Activated naive CD8-positive, alpha-beta T cell treated with anti-CD3 and anti-CD28 coated beads, Interleukin-2, amount 50 U/mL, for 24 hours (primary cell): ENCODE measurements around the gene NOS1.
"Not testable (repeated sequence)": the region's sequence is repeated elsewhere in the genome, so short reads cannot be mapped to it uniquely, and the experiment has no call there.

Source experiments
- ATAC-seq: fragments of 150-1000 bp; cut with Tn5 transposase; one replicate; pipeline ENCODE4 v1.10.0; 2021
- DNase-seq: peaks from one replicate; pipeline ENCODE4 v3.0.0; 2021
- H3K27ac Mint-ChIP-seq: one replicate; pipeline ENCODE4 v1.8.0; 2021; ENCODE audit warnings: mild to moderate bottlenecking, mixed read lengths
- H3K27me3 Mint-ChIP-seq: one replicate; pipeline ENCODE4 v1.8.0; 2021; ENCODE audit warnings: mixed read lengths
- H3K36me3 Mint-ChIP-seq: one replicate; pipeline ENCODE4 v1.8.0; 2021; ENCODE audit warnings: low read depth, mixed read lengths
- H3K4me1 Mint-ChIP-seq: one replicate; pipeline ENCODE4 v1.8.0; 2021; ENCODE audit warnings: mixed read lengths
- H3K4me3 Mint-ChIP-seq: one replicate; pipeline ENCODE4 v1.8.0; 2021; ENCODE audit warnings: mild to moderate bottlenecking, moderate library complexity, mixed read lengths
- H3K9me3 Mint-ChIP-seq: one replicate; pipeline ENCODE4 v1.8.0; 2021; ENCODE audit warnings: mixed read lengths

Gene NOS1

DNA sequence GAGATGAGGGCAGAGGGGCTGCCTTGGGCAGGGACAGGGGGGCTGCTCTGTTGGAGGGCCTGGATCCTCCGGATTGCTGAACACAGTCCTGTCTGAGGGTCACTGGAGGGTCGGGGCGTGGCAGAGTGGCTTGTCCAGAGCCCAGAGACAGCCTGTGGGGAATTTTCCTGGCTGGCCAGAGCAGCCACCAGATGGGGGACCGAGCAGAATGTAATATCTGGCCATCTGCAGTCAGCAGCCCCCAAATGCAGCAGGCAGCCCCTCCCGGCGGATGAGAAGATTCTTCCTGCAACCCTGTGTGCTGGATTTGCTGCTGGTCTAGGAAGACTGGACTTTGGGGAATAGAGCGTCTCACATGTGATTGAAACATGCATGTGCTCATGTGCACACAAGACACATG, 23.3 kb upstream of the NOS1 start:
- Mint-ChIP-seq H3K9me3 (no peaks in the 10 kb centered on the region), H3K36me3 (no peaks in the 10 kb centered on the region), H3K4me1 (no peaks in the 10 kb centered on the region), H3K27me3 (no peaks in the 10 kb centered on the region), H3K4me3 (no peak overlapping the region), H3K27ac (no peak overlapping the region)
- ATAC-seq (no peak), DNase-seq (no peak)

DNA sequence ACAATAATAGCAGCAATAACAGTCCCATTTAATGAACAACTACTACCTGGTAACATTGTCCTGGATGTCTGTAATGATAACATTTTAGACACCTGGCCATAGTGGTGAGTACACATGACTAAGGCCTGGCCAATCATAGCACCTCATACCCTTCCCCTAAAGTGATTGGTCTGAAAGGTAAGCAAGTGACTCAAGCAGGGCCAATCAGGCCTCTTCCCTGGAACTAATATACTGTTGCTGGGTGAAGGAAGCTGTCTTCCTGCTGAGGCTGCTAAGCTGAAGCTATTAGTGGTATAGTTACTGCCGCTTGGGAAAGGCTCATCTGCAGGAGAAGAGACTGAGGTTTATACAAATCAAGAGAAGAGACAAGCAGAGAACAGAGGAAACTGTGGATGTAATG, 18.7 kb upstream of the NOS1 start:
- ATAC-seq (no peak), DNase-seq (no peak)
- Mint-ChIP-seq H3K4me1 (no peaks in the 10 kb centered on the region), H3K27me3 (no peaks in the 10 kb centered on the region), H3K4me3 (no peak overlapping the region), H3K36me3 (no peaks in the 10 kb centered on the region), H3K9me3 (peaks cover 5% of the 10 kb centered on the region), H3K27ac (no peak overlapping the region)

DNA sequence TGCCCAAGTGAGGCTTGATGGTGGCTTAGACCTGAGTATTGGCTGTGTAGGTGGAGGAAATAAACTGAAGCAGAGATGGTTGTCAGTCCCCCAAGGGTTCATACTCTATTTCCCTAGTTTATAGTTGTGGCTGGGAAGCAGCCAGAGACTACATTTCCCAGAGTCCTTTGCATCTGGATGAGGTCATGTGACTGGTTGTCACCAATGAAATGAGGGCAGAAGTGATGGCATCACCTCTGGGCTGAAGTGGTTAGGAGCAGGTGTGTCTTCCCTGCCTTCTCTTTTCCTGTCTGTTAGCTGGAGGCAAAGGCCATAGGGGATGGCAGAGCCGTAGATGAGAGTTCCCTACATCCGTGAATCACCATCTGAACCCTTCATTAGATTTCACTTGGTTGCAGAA, 16.3 kb upstream of the NOS1 start:
- DNase-seq: no peak

DNA sequence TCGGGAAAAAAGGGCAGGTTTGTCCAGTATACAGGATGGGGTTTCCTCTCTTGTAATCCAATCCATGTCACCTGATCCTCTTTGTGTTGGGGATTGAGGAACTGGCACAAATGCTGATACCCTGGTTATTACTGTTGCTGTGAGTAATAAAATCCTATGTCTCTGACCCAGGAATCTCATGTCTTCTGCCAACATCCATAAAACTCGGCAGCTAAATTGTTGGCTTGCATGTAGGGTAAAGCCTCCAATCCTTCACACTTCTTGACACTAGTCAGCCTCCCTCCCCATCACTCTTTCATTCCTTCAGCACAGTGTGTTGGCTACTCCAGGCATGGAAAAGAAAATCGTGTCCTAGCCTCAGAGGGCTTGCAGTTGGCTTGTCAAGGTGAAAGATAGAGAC, 9.2 kb upstream of the NOS1 start:
- Mint-ChIP-seq H3K27me3 (peaks cover 4% of the 10 kb centered on the region), H3K4me1 (no peaks in the 10 kb centered on the region), H3K27ac (no peak overlapping the region), H3K9me3 (peaks cover 10% of the 10 kb centered on the region), H3K36me3 (no peaks in the 10 kb centered on the region), H3K4me3 (no peak overlapping the region)
- ATAC-seq: no peak
- DNase-seq: no peak

More for the DNA sequence above, 16.3 kb upstream of the NOS1 start:
- Mint-ChIP-seq H3K27me3 (no peaks in the 10 kb centered on the region), H3K4me3 (no peak overlapping the region), H3K36me3 (no peaks in the 10 kb centered on the region), H3K27ac (no peak overlapping the region), H3K4me1 (no peaks in the 10 kb centered on the region), H3K9me3 (peaks cover 7% of the 10 kb centered on the region)
- ATAC-seq: no peak

DNA sequence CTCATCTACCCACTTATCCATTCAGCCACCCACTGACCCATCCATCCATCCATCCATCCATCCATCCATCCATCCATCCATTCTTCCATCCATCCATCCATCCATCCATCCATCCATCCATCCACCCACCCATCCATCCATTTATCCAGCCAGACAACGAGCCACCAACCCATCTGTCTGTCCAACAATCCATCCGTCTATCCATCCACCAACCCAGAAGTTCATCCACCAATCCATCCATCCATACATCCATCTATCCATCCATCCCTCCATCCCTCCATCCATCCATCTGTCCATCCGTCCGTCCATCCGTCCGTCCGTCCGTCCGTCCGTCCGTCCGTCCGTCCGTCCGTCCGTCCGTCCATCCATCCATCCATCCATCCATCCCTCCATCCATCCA, 8.6 kb upstream of the NOS1 start:
- not testable (repeated sequence) for H3K36me3 Mint-ChIP-seq, H3K27ac Mint-ChIP-seq, H3K9me3 Mint-ChIP-seq, ATAC-seq, H3K4me3 Mint-ChIP-seq, H3K27me3 Mint-ChIP-seq, DNase-seq, H3K4me1 Mint-ChIP-seq

DNA sequence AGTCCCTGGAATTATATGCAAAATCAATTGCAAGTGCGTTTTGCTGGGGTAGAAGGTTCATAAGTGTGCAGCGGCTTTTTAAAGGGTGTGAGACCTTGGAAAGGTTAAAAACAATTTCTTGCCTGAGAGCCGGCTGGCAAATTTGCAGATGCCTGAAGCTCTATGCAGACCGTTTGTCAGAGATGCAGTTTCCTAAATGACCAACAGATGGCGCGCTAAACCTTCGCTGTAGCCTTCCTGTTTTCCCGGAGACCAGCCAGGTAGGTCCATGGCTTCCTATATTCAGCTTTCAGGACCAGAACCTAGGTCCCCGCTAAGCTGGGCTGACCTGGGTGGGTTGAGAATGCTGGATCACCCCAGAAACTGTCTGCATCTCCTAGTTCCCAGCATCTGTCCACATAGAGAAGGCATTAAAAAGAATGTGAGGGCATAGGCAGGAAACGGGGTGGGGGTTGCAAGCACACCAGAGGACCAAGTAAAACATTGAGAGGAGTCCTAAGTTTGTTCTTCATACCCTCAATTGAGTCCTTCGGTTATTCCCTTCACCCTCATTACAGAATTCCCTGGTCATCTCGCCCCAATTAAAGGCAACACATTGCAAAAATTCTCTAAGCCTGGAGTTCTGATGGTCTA, 5.7 kb upstream of the NOS1 start:
- Mint-ChIP-seq H3K4me3 (no peak overlapping the region), H3K9me3 (peaks cover 3% of the 10 kb centered on the region), H3K36me3 (no peaks in the 10 kb centered on the region), H3K27ac (no peak overlapping the region), H3K27me3 (peaks cover 29% of the 10 kb centered on the region), H3K4me1 (no peaks in the 10 kb centered on the region)
- DNase-seq (peak; percentile 66), ATAC-seq (no peak)

DNA sequence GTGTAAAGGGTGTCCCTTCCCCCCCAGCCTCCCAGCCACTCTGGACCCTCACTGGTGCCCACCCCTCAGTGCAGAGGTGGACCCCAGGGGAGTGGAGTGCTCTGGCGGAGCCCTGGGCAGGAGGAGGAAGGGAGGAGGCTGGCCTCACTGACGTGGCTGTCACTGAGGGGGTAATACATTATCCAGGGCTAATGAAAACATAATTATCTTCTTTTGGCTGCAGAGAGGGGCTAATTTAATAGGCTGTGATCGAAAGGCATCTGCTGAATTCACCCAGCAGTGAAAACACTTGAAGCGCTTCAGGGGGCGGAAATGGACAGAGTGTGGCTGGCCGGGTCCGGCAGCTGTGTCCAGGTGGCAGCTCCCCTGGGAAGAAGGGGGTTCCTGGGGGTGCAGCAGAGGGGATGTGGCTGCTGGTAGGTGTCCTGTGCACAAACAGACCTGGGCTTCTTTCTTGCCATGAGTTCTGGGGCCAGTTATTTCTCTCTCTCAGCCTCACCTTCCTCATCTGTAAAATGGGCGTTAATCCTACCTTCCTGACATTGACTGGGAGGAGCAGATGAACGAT, 3.7 kb upstream of the NOS1 start:
- Mint-ChIP-seq H3K4me3 (no peak overlapping the region), H3K9me3 (no peaks in the 10 kb centered on the region), H3K27me3 (peaks cover 38% of the 10 kb centered on the region), H3K27ac (no peak overlapping the region), H3K4me1 (no peaks in the 10 kb centered on the region), H3K36me3 (no peaks in the 10 kb centered on the region)
- ATAC-seq (no peak), DNase-seq (no peak)

DNA sequence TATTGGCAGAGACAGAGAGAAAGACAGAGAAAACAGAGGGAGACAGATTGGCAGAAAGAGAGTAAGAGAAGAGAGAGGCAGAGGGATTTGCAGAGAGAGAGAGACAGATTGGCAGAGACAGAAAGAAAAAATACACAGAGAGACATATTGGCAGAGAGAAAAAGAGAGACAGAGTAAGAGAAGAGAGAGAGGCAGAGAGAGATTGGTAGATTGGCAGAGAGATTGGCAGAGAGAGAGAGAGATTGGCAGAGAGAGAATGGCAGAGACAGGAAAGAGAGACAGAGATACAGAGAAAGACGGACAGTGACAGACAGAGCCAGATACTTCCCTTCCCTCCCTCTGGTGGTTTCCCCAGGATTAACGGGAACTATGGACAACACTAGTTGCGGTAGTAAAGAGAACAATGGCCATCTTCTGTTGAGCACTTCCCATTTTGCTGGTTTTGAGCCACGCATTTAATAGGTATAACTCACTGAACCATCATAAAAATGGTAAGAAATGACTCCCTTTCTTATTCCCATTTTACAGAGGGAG, 2.6 kb upstream of the NOS1 start:
- H3K9me3 Mint-ChIP-seq: no peaks in the 10 kb centered on the region
- H3K27me3 Mint-ChIP-seq: peaks cover 41% of the 10 kb centered on the region
- H3K4me1 Mint-ChIP-seq: no peaks in the 10 kb centered on the region
- no peak overlapping the region for H3K27ac Mint-ChIP-seq
- DNase-seq: no peak
- no peaks in the 10 kb centered on the region for H3K36me3 Mint-ChIP-seq
- no peak for ATAC-seq
- no peak overlapping the region for H3K4me3 Mint-ChIP-seq

DNA sequence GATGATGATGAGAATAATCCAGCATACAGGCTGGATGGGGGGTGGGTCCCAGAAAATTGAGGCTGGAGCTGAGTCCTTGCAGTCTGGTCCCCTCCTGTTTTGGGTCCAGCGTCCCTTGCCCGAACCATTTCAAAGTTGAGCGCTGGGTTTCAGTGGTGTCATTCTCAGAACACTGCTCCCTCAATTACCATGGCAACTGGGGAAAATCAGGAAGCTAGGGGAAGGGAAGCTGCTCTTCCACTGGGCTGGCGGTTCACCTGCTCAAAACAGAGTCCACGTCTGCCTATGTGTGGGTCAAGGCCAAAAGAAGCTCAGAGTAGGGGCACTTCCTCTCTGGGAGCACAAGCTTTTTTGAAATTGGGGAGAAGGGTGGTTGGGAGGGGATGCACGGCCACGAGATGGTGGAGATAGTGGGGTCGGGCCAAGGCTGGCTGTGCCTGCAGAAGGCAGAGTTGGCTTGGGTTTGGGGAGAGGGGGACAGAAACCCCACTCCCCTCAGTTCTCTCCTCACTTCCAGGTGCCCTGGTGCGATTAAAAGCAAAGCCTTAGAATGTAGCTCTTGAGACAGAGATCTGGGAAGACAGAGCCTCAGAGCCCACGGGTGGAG, 1.7 kb upstream of the NOS1 start:
- Mint-ChIP-seq H3K27ac (no peak overlapping the region), H3K36me3 (no peaks in the 10 kb centered on the region), H3K4me3 (no peak overlapping the region), H3K27me3 (peaks cover 44% of the 10 kb centered on the region), H3K9me3 (no peaks in the 10 kb centered on the region), H3K4me1 (no peaks in the 10 kb centered on the region)
- ATAC-seq (no peak), DNase-seq (no peak)

DNA sequence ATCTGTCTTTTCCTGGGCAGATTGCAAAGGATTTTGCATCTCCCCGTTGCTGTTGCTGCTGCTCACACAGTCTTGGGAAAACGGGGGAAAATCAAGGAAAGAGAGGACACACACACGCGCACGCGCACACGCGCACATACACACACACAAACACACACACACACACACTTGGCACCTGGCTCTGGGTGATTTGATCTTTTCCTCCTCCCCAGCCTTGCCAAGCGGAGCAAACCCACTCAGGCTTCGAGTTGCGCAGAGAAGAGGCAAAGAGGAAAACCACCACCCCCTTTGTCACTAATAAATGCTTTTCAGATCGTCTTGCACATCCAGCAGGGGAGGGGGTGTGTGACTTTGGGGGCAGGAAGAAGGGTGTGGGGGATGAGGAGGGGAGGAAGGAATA, 965 bp upstream of the NOS1 start:
- Mint-ChIP-seq H3K4me3 (no peak overlapping the region), H3K36me3 (no peaks in the 10 kb centered on the region), H3K4me1 (no peaks in the 10 kb centered on the region), H3K27me3 (peaks cover 48% of the 10 kb centered on the region), H3K9me3 (no peaks in the 10 kb centered on the region), H3K27ac (no peak overlapping the region)
- no peak for ATAC-seq
- no peak for DNase-seq

DNA sequence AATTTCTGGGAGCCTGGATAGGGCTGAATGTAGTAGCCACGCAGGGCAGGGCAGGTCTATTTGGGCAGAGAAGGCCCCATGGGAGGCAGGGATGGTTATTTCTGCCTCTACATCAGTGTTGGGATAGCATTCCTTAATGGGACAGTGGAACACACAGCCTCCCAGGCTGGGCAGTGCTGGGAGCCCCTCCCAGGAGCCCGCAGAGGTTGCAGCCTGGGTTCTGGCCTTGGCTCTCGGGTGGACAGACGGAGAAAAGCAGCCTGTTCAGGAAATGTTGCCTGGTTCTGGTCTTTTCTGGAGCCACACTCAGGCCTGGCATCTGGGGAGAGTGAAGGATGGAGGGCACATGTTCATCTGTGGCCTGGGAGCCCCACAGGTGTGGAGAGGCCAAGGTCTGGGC, 479 bp upstream of the NOS1 start:
- H3K4me1 Mint-ChIP-seq: no peaks in the 10 kb centered on the region
- H3K27ac Mint-ChIP-seq: no peak overlapping the region
- ATAC-seq (no peak), DNase-seq (no peak)
- no peaks in the 10 kb centered on the region for H3K9me3 Mint-ChIP-seq
- no peaks in the 10 kb centered on the region for H3K36me3 Mint-ChIP-seq
- no peak overlapping the region for H3K4me3 Mint-ChIP-seq
- H3K27me3 Mint-ChIP-seq: peaks cover 51% of the 10 kb centered on the region

DNA sequence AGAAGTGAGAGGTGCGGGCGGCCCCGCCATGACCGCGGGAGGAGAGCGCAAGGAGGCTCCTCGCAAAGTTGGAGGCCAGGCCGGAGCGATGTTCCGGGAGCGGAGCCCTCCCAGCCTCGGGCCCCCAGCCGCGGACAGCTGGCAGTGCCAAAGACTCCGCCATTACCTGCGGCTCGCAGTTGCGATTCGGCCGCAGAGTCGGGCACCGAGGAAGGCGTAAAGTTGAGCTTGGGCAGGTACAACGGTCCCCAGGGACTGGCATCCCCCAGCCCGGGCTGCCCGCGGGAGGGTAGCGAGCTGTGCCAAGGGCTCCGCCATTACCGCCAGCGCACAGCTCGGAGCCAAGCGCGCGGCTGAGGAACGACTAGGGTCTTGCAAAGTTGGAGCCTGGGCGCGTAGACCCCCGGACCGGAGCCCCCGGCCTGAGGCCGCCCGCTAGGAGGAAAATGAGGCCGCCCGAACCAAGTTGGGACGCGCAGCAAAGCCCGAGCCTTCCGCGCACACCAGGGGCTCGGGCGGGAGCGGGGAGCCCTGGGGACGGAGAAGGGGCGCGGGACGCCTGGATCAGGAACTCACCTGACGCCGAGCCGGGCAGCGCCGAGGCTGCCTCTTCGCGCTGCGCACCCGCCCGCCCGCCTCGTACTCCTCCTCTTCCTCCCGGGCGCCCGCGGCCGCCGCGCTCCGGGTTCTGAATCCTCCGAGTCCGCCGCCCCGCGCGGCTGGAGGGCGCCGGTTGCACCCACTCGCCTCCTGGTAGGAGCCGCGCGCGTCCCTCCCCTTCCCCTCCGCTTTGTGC, 677 bp downstream of the NOS1 start:
- Mint-ChIP-seq H3K4me3 (no peak overlapping the region), H3K4me1 (no peaks in the 10 kb centered on the region), H3K9me3 (no peaks in the 10 kb centered on the region), H3K36me3 (no peaks in the 10 kb centered on the region), H3K27ac (no peak overlapping the region), H3K27me3 (peaks cover 50% of the 10 kb centered on the region)
- no peak for DNase-seq
- no peak for ATAC-seq

DNA sequence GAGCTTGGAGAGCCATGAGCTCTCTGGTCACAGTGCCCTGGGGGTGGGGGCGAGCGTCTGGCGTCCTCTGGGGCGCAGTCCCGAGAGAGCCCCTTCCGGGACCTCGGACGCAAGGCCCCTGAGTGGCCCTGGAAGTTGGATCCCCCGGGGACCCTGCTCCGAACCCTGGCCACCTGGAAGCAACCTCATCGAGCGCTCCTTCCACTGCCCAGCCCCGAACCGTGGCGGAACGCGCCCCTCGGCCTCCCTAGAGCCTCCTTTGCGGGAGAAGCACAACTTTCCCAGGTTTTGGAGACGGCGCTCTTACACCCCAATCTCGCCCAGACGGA, 1.2 kb downstream of the NOS1 start:
- H3K9me3 Mint-ChIP-seq: no peaks in the 10 kb centered on the region
- ATAC-seq (no peak), DNase-seq (no peak)
- no peak overlapping the region for H3K4me3 Mint-ChIP-seq
- no peaks in the 10 kb centered on the region for H3K4me1 Mint-ChIP-seq
- no peak overlapping the region for H3K27ac Mint-ChIP-seq
- H3K36me3 Mint-ChIP-seq: no peaks in the 10 kb centered on the region
- peaks cover 50% of the 10 kb centered on the region for H3K27me3 Mint-ChIP-seq

DNA sequence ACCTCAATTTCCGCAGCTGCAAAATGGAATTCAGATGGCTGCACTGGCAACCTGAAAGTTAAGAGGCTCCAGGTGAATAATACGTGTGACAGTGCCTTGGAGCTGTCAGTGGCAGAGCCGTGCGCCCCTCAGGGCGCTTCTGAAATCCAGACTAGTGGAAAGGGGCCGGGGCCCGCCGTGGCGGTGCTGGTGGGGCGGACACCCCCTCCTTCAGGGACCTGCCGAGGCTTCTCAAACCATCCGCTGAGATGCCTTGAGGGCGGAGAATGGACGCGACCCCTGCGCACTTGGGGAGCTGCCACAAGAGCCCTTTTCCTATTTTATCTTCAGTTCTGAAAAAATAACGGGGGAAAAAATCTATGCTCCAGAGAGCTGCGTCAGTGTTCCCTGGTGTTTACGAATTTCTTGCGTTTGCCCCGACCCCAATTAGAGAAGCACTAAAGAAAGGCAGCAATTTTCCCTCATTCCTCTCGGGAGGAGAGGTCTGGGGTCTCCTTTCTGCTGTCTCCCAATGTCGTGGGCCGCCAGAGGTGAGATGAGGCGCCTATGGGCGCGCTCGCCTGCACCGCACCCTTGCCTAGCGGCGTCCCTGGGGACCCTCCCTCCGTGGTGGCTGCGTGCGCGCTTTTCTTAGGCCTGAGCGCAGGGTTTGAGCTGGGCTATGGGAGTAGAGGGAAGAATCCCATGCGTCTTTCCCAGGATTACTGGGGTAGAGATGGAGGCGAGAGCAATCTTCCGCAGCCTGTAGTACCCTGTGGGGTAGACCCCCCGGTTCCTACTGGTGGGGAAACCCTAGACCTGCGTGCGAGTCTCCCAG, 2.2 kb downstream of the NOS1 start:
- Mint-ChIP-seq H3K27ac (no peak overlapping the region), H3K9me3 (no peaks in the 10 kb centered on the region), H3K4me1 (no peaks in the 10 kb centered on the region), H3K36me3 (no peaks in the 10 kb centered on the region), H3K27me3 (peaks cover 45% of the 10 kb centered on the region), H3K4me3 (no peak overlapping the region)
- ATAC-seq (no peak), DNase-seq (no peak)
